Vagina (tissue), 2 donors: ENCODE measurements around the gene CACNA2D1. TPM values are rescaled to one million over a fixed set of nuclear protein-coding genes. Genes with fewer than 3 reads are reported as not detected.

Experiments
- DNase-seq, 2 donors: peaks; one replicate each; pipeline ENCODE4 v3.0.0-alpha.2; 2017; ENCODE audit errors: extremely low spot score in 2 of 2
- H3K27ac ChIP-seq: fragments of 200-600 bp; sonication (generic); one replicate; pipeline ENCODE4 v1.5.1; 2019
- H3K27me3 ChIP-seq: fragments of 200-600 bp; sonication (generic); one replicate; pipeline ENCODE4 v1.5.1; 2019
- H3K36me3 ChIP-seq, 2 donors: fragments of 200-600 bp; sonication (generic); one replicate each; pipeline ENCODE4 v1.5.1; 2017 to 2019
- H3K4me1 ChIP-seq: fragments of 200-600 bp; sonication (generic); one replicate; pipeline ENCODE4 v1.5.1; 2019
- H3K4me3 ChIP-seq, 2 donors: fragments of 200-600 bp; sonication (generic); 1 replicate in 1 of 2; 2 replicates in 1 of 2; pipeline ENCODE4 v1.5.1; 2016 to 2019
- H3K9me3 ChIP-seq: fragments of 200-600 bp; sonication (generic); one replicate; pipeline ENCODE4 v1.5.1; 2019
- CTCF ChIP-seq, 3 experiments: fragments of 450-650 bp in 2 of 3; fragments of 200-600 bp in 1 of 3; sonication (generic) in 1 of 3; IDR thresholded peaks; one replicate each; pipeline ENCODE4 v1.5.1; 2017 to 2019; ENCODE audit warnings: antibody characterized with exemption in 3 of 3, mild to moderate bottlenecking in 2 of 3, moderate library complexity in 2 of 3
- POLR2A ChIP-seq, 2 donors: fragments of 450-650 bp; IDR thresholded peaks; one replicate each; pipeline ENCODE4 v1.6.1; 2017; ENCODE audit warnings: antibody characterized with exemption in 2 of 2, mild to moderate bottlenecking in 2 of 2, moderate library complexity in 2 of 2
- POLR2AphosphoS5 ChIP-seq, 2 donors: sonication (generic); formaldehyde crosslinking; IDR thresholded peaks; one replicate each; pipeline ENCODE4 v1.9.0; 2017; ENCODE audit warnings: antibody characterized with exemption in 2 of 2, mild to moderate bottlenecking in 2 of 2, low read depth in 1 of 2; ENCODE audit not compliant: insufficient read depth in 1 of 2
- intact Hi-C: fragments of 100-400 bp; cut with DNase I; formaldehyde crosslinking; loops from one replicate; pipeline ENCODE4 v1.15.1; 2023
- total RNA-seq: library from RNA; depleted of rRNA; stranded (reverse); fragments of >200 nt; gene quantifications from one replicate; pipeline ENCODE4 v1.2.3, GENCODE V29; 2016

CACNA2D1 gene
- total RNA-seq, 1 donor from 2014 or later, result 16.9 TPM

DNA sequence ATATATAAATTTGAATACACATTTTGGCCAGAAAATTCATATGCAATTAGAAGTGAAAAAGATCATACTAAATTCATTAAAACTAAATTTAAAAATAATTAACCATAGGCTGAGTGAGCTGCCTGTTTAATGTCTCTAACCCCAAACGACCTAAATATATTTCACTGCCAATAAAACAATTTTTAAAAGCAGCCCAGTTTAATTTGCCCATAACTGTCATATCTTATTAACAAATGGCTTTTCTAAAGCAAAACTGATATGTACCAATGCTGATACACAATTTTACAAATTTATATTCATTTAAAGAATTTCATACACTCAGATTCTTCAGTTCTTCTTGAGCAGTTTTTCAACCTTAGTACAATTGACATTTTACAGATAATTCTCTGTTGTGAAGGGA is 99.9 kb downstream of the CACNA2D1 start:
- H3K27me3 ChIP-seq, result no peaks in the 10 kb centered on the region
- H3K9me3 ChIP-seq, result no peaks in the 10 kb centered on the region
- no peak overlapping the region for H3K4me3 ChIP-seq
- TF ChIP-seq POLR2AphosphoS5 (IDR thresholded peaks at IDR 0.05; ENCODE audit: insufficient read depth in 1 of 2, low read depth in 1 of 2) (no peak), CTCF (IDR thresholded peaks at IDR 0.05) (no peak), POLR2A (IDR thresholded peaks at IDR 0.05) (no peak)
- intact Hi-C loops, result no loop called here
- no peak overlapping the region for H3K27ac ChIP-seq
- H3K4me1 ChIP-seq, result no peaks in the 10 kb centered on the region
- DNase-seq, result no peak
- no peaks in the 10 kb centered on the region for H3K36me3 ChIP-seq

DNA sequence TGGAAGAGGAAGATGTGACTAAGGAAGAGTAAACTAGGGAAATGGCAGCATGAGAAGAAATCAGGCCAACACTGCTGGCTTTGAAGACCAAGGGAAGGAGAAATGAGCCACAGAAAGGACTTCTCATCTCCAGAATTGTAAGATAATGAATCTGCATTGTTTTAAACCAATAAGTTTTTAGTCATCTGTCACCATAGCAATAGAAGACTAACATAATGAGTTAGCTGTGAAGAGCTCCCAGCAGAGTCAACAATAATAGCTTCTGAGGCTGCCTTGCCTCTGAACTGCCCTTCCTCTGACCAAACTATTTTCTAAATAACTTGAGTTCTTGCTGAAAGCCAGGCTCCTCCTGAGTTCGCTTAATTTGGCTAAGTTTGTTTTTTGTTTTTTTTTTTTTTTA is 103.6 kb downstream of the CACNA2D1 start:
- DNase-seq, result no peak
- Histone ChIP-seq H3K4me1 (no peaks in the 10 kb centered on the region), H3K36me3 (no peaks in the 10 kb centered on the region), H3K27ac (no peak overlapping the region), H3K27me3 (no peaks in the 10 kb centered on the region), H3K4me3 (no peak overlapping the region), H3K9me3 (no peaks in the 10 kb centered on the region)
- TF ChIP-seq POLR2AphosphoS5 (IDR thresholded peaks at IDR 0.05; ENCODE audit: insufficient read depth in 1 of 2, low read depth in 1 of 2), result no peak
- no peak for TF ChIP-seq POLR2A (IDR thresholded peaks at IDR 0.05)
- no peak for TF ChIP-seq CTCF (IDR thresholded peaks at IDR 0.05)
- intact Hi-C loops, result no loop called here

DNA sequence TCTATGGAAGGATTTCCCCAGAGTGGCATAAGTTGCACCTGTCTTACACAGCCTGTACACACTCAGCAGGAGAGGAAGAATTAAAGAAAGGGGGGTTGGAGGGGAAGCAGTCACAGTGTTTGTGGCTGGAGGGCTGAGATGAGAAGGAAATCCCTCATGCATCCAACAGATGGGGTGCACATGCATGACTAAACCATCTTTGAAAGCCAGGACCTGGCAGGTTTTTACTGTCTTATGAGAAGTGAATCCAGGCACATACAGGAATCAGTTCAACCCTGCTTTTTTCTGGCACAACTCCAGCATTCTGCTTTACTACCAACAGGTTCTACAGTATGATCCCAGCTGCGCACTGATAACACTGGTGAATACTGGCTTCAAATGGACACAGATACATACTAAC is 107.7 kb downstream of the CACNA2D1 start:
- DNase-seq, result no peak
- H3K27me3 ChIP-seq, result no peaks in the 10 kb centered on the region
- no peaks in the 10 kb centered on the region for H3K9me3 ChIP-seq

DNA sequence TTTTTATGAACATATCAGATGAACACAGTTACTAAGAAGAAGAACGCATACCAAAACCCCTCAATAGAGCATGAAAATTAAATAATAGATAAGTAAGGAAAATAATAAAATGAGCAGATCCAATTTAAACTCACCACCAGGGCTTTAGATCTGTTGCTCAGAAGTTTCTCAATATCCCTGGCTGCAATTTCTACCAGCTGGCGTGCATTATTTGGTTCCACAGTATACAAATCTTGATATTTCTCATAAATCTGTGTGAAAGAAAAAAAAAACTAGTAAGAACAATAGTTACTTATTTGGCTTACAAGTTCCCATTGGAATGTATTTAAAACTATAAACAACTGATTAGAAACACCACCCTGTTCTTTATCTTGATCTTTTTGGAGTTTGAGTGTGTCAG is 108.6 kb downstream of the CACNA2D1 start:
- TF ChIP-seq CTCF (IDR thresholded peaks at IDR 0.05) (no peak), POLR2A (IDR thresholded peaks at IDR 0.05) (no peak)
- no peaks in the 10 kb centered on the region for H3K4me1 ChIP-seq
- no peaks in the 10 kb centered on the region for H3K27me3 ChIP-seq
- no peak overlapping the region for H3K4me3 ChIP-seq
- H3K27ac ChIP-seq, result no peak overlapping the region
- DNase-seq, result no peak
- H3K9me3 ChIP-seq, result no peaks in the 10 kb centered on the region
- intact Hi-C loops, result no loop called here
- no peaks in the 10 kb centered on the region for H3K36me3 ChIP-seq

More for the DNA sequence above, 107.7 kb downstream of the CACNA2D1 start:
- H3K27ac ChIP-seq, result no peak overlapping the region
- no peak for TF ChIP-seq CTCF (IDR thresholded peaks at IDR 0.05)
- no peak for TF ChIP-seq POLR2AphosphoS5 (IDR thresholded peaks at IDR 0.05; ENCODE audit: insufficient read depth in 1 of 2, low read depth in 1 of 2)
- TF ChIP-seq POLR2A (IDR thresholded peaks at IDR 0.05), result no peak
- intact Hi-C loops, result no loop called here
- no peaks in the 10 kb centered on the region for H3K4me1 ChIP-seq
- no peak overlapping the region for H3K4me3 ChIP-seq
- no peaks in the 10 kb centered on the region for H3K36me3 ChIP-seq

GRCh38 chr7:82331234-82331633 is 112.3 kb downstream of the CACNA2D1 start:
- no peaks in the 10 kb centered on the region for H3K36me3 ChIP-seq
- H3K4me1 ChIP-seq, result no peaks in the 10 kb centered on the region
- H3K4me3 ChIP-seq, result no peak overlapping the region
- intact Hi-C loops, result no loop called here
- H3K9me3 ChIP-seq, result no peaks in the 10 kb centered on the region
- TF ChIP-seq CTCF (IDR thresholded peaks at IDR 0.05), result no peak
- no peak for TF ChIP-seq POLR2A (IDR thresholded peaks at IDR 0.05)
- TF ChIP-seq POLR2AphosphoS5 (IDR thresholded peaks at IDR 0.05; ENCODE audit: insufficient read depth in 1 of 2, low read depth in 1 of 2), result no peak
- H3K27ac ChIP-seq, result no peak overlapping the region
- DNase-seq, result no peak
- H3K27me3 ChIP-seq, result no peaks in the 10 kb centered on the region
